Measurements from ENCODE around the gene EFCC1. TPM values are rescaled to one million over a fixed set of nuclear protein-coding genes. Genes with fewer than 3 reads are reported as not detected.

Gene EFCC1
- polyA plus RNA-seq, 1 donor (not counting 4 experiments of a cell fraction or from before 2014, with no cell fraction given), result not detected

DNA sequence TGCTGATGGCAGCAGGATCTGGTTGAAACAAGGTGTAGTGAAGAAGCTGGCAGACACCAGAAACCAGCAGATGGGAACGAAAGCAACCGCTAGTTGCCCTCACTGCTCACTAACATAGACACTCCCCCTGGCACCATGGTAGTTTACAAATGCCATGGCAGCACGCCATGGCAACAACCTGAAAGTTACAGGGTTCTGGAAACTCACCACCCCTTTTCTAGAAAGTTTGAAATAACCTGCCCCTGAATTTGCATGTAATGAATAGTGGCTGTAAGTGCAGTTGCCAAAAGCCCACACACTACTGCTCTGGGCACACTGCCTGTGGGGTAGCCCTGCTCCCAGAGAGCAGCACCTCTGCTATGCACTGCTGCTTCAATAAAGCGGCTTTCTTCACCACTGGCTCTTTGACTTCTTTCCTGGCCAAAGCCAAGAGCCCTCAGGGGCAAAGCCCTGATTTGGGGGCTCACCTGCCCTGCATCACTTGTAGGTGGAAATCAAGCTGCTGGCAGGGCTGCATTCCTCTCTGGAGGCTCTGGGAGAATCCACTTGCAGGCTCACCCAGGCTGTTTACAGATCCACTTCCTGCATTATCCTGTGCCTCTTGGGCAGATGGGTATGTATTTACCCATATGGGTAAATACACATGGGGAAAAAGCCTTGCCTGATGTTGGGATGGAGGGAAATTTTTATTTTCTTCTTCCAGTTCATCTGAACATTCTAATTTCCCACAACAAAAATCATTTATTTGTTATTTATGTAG lies 57.5 kb downstream of the EFCC1 start:
- H3K9me3 ChIP-seq (ENCODE audit: control insufficient read depth, low read depth, low read length), result no peaks in the 10 kb centered on the region
- TF ChIP-seq EZH2 (IDR thresholded peaks at IDR 0.05; ENCODE audit: low read length), result no peak
- TF ChIP-seq, protein P1, sequence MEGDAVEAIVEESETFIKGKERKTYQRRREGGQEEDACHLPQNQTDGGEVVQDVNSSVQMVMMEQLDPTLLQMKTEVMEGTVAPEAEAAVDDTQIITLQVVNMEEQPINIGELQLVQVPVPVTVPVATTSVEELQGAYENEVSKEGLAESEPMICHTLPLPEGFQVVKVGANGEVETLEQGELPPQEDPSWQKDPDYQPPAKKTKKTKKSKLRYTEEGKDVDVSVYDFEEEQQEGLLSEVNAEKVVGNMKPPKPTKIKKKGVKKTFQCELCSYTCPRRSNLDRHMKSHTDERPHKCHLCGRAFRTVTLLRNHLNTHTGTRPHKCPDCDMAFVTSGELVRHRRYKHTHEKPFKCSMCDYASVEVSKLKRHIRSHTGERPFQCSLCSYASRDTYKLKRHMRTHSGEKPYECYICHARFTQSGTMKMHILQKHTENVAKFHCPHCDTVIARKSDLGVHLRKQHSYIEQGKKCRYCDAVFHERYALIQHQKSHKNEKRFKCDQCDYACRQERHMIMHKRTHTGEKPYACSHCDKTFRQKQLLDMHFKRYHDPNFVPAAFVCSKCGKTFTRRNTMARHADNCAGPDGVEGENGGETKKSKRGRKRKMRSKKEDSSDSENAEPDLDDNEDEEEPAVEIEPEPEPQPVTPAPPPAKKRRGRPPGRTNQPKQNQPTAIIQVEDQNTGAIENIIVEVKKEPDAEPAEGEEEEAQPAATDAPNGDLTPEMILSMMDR (optimal IDR thresholded peaks at IDR 0.05 in 1 of 3, IDR thresholded peaks at IDR 0.05 in 1 of 3, conservative IDR thresholded peaks at IDR 0.05 in 1 of 3; ENCODE audit: extremely low read depth in 1 of 3, insufficient read depth in 2 of 3, low read length in 3 of 3), result no peak
- H3K4me3 ChIP-seq (ENCODE audit: control insufficient read depth in 2 of 3, extremely low read depth in 1 of 3, insufficient read depth in 2 of 3, low read depth in 1 of 3, low read length in 3 of 3), result no peak overlapping the region
- no peaks in the 10 kb centered on the region for H3K4me1 ChIP-seq (ENCODE audit: control insufficient read depth, extremely low read depth, insufficient read depth, low read length)
- H3K36me3 ChIP-seq (ENCODE audit: control insufficient read depth in 2 of 2, extremely low read depth in 1 of 2, insufficient read depth in 2 of 2, low read length in 2 of 2), result no peaks in the 10 kb centered on the region
- H3K9ac ChIP-seq (ENCODE audit: control insufficient read depth, extremely low read depth, insufficient read depth, low read length), result no peak overlapping the region
- H4K20me1 ChIP-seq (ENCODE audit: control insufficient read depth, extremely low read depth, insufficient read depth, low read length), result no peaks in the 10 kb centered on the region
- no peaks in the 10 kb centered on the region for H3K79me2 ChIP-seq (ENCODE audit: control insufficient read depth, insufficient read depth, low read length)
- no peak overlapping the region for H3K27ac ChIP-seq (ENCODE audit: control insufficient read depth, insufficient read depth, low read length)
- no peak overlapping the region for H3K4me2 ChIP-seq (ENCODE audit: control insufficient read depth, extremely low read depth, insufficient read depth, low read depth, low read length)
- DNase-seq (ENCODE audit: low read depth, low spot score) (no peak), FAIRE-seq (no peak)
- no peaks in the 10 kb centered on the region for H3K9me1 ChIP-seq (ENCODE audit: control insufficient read depth, extremely low read depth, insufficient read depth, low read length)
- H3K27me3 ChIP-seq (ENCODE audit: control insufficient read depth, extremely low read depth, insufficient read depth, low read length), result peaks cover 10% of the 10 kb centered on the region
- H2AFZ ChIP-seq (ENCODE audit: control insufficient read depth, low read length), result no peak overlapping the region
- dilution Hi-C loops (cut with MboI; ENCODE audit: extremely low pct_ligation_motif_present, low sequenced_read_pairs), result no loop called here

DNA sequence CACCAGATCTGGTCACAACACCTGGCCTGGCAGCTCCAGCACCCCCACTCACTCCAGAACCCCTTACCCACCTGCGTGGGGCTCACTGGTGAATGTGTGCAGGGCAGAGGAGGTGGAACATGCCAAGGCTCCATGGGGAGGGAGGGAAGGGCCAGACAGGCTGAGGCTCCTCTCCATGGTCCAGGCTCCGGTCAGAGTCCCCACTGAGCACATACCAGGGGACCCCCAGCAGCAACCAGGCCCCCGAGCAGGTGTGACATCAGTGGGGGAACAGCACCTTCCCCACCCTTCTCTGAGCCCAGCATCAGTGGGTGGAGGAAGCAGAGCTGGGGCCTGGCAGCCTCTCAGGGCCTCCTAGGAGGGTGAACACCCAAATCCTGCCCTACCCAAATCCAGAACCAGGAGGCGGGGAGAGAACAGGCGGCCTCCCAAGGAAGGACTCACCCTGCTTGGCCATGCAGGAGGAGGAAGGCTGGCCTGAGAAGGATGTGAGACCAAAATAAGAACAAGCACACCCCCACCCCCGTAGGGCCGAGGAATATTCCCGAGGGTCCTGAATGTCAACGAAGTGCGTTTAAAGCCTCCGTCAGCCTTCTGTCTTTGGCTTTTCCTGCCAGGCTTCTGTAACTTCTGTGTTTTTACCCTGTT lies 58.3 kb downstream of the EFCC1 start:
- Histone ChIP-seq H3K27me3 (ENCODE audit: control insufficient read depth, extremely low read depth, insufficient read depth, low read length) (peaks cover 10% of the 10 kb centered on the region), H3K36me3 (ENCODE audit: control insufficient read depth in 2 of 2, extremely low read depth in 1 of 2, insufficient read depth in 2 of 2, low read length in 2 of 2) (no peaks in the 10 kb centered on the region), H3K4me2 (ENCODE audit: control insufficient read depth, extremely low read depth, insufficient read depth, low read depth, low read length) (no peak overlapping the region), H3K9me3 (ENCODE audit: control insufficient read depth, low read depth, low read length) (no peaks in the 10 kb centered on the region), H2AFZ (ENCODE audit: control insufficient read depth, low read length) (no peak overlapping the region), H3K9ac (ENCODE audit: control insufficient read depth, extremely low read depth, insufficient read depth, low read length) (no peak overlapping the region), H4K20me1 (ENCODE audit: control insufficient read depth, extremely low read depth, insufficient read depth, low read length) (no peaks in the 10 kb centered on the region), H3K27ac (ENCODE audit: control insufficient read depth, insufficient read depth, low read length) (no peak overlapping the region), H3K4me1 (ENCODE audit: control insufficient read depth, extremely low read depth, insufficient read depth, low read length) (no peaks in the 10 kb centered on the region), H3K9me1 (ENCODE audit: control insufficient read depth, extremely low read depth, insufficient read depth, low read length) (no peaks in the 10 kb centered on the region), H3K4me3 (ENCODE audit: control insufficient read depth in 2 of 3, extremely low read depth in 1 of 3, insufficient read depth in 2 of 3, low read depth in 1 of 3, low read length in 3 of 3) (no peak overlapping the region), H3K79me2 (ENCODE audit: control insufficient read depth, insufficient read depth, low read length) (no peaks in the 10 kb centered on the region)
- no peak for FAIRE-seq
- TF ChIP-seq EZH2 (IDR thresholded peaks at IDR 0.05; ENCODE audit: low read length), result no peak
- TF ChIP-seq, protein P1 (optimal IDR thresholded peaks at IDR 0.05 in 1 of 3, IDR thresholded peaks at IDR 0.05 in 1 of 3, conservative IDR thresholded peaks at IDR 0.05 in 1 of 3; ENCODE audit: extremely low read depth in 1 of 3, insufficient read depth in 2 of 3, low read length in 3 of 3), result no peak
- dilution Hi-C loops (cut with MboI; ENCODE audit: extremely low pct_ligation_motif_present, low sequenced_read_pairs), result no loop called here
- DNase-seq (ENCODE audit: low read depth, low spot score), result no peak
